Ecto neural progenitor cell (in vitro differentiated cells): ENCODE measurements around the gene GNAI1.

Experiments used
- DNase-seq: peaks from one replicate; pipeline ENCODE4 v3.0.0-alpha.2; 2018; ENCODE audit warnings: low spot score

The GNAI1 gene

GRCh38 chr7:80134536-80135308, at the start of gene GNAI1:
TSS of gene GNAI1 (plus strand) at chr7:80134831. CDS start at chr7:80135161, 330 bp downstream.
- peak; percentile 93 for DNase-seq

DNA sequence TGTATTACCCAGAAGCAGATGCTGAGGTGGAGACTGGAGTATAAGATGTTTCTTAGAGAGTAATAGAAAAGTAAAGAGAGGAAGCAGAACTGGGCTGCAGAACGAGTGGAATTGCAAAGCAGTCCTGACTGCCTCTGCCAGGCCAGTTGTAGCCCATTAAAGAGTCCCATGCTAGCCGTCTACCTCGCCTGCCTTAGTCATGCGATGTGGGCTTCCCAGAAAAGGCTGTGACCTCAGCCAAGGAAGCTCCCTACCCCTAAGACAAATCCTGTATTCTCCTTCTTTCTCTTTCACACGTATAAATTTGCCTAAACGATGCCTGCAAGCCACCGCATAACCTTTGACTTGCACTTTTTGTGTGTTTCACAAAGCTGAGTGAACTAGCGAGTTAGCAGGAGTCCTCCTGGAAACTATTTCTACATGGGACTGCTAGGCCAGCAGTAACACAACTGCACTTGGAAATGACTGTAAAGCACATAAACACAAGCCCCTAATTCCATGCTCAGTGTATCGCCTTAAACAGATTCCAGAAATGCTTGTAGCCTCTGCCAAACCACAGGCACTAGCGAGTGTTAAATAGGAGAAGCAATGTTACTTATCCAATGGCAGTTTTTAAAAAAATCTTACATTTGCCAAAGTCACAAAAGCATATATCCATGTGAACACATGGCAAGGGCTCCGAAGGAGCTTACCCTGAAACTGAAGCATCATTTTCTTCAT, 47.4 kb upstream of the GNAI1 start:
- no peak for DNase-seq

GRCh38 chr7:80087771-80088170, 46.9 kb upstream of the GNAI1 start:
- DNase-seq = no peak

GRCh38 chr7:80088705-80089104, 45.9 kb upstream of the GNAI1 start:
- no peak for DNase-seq

DNA sequence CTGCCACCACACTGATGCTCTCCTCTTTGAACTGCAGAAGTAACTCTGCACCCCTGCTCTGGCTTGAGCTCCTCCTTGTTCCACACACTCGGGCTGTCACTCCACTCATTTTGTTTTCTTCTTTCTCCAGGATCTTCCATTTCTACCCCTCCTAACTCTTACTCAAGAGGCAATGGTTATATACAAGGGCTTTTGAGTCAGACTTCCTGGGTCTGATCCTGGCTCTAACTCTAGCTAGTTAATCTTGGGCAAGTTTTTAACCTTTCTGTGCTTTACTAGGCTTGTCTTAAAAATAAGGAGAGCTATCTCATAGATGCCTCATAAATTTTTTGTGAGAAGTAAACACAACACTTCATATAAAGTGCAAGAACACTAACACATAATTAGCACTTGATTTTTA, 45.3 kb upstream of the GNAI1 start:
- DNase-seq = no peak

DNA sequence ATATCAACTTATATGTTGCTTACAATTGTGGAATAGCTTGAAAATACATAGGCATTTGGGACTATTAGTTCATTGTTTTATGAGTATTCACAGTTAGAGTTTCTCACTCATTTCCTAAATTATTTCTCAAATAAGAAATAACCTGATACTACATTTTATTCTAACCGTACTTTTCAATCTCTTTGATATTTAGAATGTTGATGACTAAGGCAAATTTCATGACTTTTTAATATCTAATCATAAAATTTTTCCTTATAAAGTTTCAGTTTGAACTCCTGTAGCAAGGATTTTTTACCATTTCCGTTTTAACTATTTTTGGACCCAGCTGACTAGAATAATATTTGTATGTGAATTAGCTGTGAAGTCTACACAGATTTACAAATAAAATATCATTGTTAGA, 41.3 kb upstream of the GNAI1 start:
- no peak for DNase-seq

- no peak for DNase-seq
Measured at GRCh38 chr7:80095545-80095944, 39.1 kb upstream of the GNAI1 start.

GRCh38 chr7:80097756-80098155, 36.9 kb upstream of the GNAI1 start:
- DNase-seq = no peak

- no peak for DNase-seq
Measured at GRCh38 chr7:80098795-80099194, 35.8 kb upstream of the GNAI1 start.

- DNase-seq = no peak
Measured at GRCh38 chr7:80100254-80100653, 34.4 kb upstream of the GNAI1 start.

DNA sequence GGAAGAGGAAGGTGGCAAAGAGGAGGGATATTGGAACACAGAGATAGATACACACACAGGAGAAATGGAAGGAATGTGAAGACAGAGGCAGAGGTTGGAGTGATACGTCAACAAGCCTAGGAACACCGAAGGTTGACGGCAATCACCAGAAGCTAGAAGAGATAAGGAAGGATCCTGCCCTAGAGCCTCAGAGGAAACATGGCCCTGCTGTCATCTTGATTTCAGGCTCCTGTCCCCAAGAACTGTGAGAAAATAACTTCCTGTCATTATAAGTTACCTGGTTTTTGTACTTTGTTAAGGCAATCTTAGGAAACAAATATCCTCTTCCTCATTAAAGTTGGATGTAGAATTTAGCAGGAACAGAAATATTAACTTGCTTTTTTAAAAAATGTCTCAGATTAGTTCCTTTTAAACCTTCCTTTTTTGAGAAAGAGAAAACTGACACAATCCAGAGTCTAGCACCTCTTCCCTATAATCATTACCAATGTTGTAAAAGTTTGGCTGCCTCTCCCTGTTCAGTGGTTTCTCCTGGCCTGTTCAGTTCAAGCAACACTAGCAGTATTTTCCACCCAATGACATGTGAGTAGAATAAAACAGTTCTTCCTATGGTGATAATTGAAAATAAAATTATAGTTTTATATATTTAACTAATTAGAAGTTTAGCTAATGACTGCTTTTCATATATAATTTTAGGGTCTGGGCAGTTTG, 28.8 kb upstream of the GNAI1 start:
- DNase-seq = no peak

DNA sequence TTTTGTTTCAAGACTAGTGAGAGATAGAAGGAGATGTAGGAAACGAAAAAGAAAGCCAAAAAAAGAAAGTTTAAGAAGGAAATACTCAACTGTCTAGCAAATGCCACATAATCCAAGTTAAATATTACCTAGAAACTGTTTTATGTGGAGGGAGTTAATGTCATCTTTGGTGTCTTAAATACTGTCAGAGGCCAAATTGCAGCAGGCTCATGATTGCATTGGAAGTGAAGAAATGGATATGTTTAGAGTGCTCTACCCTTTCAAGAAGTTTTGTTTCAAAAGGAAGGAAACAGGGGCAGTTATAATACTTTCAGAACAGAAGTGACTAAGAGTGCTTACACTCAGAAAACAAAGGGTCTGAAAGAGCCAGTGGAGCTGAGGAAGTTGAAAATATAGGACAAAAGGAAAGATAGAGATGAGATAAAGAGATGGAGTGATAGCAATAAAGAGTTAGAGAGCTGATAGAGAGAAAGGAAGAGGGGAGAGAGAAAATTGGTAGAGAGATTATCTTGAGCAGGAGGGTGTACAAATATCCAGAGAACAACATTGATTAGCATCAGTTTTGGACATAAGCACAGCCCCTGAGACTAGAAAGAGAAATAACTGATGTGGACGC, 28.0 kb upstream of the GNAI1 start:
- no peak for DNase-seq

DNA sequence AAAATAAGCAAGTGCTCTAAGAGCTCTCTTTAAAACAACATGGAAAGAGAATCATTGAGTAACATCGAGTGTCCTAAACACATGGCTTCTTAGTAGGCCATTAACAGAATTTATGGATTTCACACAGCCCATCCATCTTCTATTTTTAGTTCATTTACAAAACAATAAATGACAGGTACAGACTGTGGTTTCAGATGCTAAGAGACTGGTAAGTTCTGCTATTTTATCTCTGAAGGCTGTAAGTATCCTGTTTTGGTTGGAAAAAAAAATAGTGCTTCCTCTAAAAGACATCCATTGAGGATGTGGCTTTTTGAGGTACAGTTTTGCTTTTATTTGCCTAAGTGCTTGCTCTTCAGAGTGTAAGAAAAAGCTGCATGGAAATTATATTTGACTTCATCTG, 27.4 kb upstream of the GNAI1 start:
- no peak for DNase-seq

DNA sequence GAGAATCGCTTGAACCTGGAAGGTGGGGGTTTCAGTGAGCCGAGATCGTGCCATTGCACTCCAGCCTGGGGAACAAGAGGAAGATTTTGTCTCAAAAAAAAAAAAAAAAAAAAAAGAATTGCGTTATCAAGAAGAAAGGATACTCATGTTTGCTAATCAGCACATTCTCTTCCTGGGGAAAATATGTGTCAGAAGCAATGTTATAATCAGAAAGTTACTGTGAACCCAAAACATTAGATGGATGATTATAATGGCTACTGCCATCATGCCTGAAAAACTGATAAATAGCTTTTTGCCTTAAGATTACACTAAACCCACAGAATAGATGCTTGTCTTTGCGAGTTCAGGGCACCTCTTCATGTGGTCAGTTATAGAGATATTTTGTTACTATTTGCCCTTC, 24.3 kb upstream of the GNAI1 start:
- no peak for DNase-seq

GRCh38 chr7:80114159-80114558, 20.5 kb upstream of the GNAI1 start:
- no peak for DNase-seq

DNA sequence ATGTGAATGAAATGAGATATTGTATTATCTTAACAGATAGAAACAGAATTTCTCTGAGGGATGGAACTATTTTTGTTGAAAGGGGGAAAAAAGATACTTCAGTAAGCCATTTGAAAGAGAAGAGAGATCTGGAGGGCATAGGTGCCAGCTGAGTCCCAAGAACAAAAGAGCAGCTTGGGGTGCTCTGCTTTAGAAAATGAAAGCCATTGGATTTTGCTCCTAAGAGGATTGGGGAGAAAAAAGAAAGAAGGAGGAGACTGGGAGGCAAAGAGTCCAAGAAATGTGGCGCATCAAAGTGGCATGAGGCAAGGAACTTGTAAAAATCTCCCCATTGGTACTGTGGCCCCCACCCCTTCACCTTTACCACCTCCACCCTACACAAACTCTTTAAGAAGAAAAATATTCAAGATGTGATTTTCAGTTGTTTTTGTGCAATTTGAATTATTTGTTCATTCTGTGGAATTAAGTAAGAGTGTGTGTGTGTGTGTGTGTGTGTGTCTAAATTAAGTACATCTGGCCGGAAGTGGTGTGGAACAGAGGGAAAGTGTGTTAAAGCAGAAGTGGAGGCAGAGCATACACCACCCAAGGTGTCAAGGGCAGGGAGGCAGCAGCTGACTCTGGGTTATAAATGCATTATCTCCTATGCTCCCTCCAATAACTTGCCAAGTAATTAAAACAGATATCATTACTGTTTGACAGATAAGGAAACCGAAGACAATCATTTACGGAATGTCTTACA, 9.9 kb upstream of the GNAI1 start:
- no peak for DNase-seq

- DNase-seq = no peak
Measured at GRCh38 chr7:80127412-80128160, 7.0 kb upstream of the GNAI1 start.

GRCh38 chr7:80128918-80129317, 5.7 kb upstream of the GNAI1 start:
- DNase-seq = no peak

DNA sequence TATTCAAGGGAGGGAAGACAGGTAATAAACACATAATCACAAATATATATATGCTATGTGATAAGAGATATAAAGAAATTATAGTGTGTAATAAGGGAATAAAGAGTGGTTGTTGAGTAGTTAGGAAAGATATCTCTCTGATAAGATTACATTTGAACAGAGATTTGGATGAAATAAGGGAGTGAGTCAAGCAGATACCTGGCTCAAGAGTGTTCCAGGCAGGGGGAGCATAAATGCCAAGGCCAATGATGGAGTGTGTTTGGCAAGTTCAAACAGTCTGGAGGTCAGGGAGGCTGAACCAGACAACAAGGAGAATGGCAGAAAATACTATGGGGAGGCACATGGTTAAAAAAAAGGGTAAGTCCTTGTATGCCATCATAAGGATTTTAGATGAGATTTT, 4.8 kb upstream of the GNAI1 start:
- no peak for DNase-seq

GRCh38 chr7:80131675-80132435, 2.8 kb upstream of the GNAI1 start:
- DNase-seq = no peak
